ENCODE data around the gene SMIM10L1.

SMIM10L1 gene

GRCh38 chr12:11174022-11174421 lies 3.0 kb downstream of the SMIM10L1 start:
- in situ Hi-C loops (cut with MboI; ENCODE audit: low sequenced_read_pairs, unreplicated experiment): no loop called here
- TF ChIP-seq, protein P1, sequence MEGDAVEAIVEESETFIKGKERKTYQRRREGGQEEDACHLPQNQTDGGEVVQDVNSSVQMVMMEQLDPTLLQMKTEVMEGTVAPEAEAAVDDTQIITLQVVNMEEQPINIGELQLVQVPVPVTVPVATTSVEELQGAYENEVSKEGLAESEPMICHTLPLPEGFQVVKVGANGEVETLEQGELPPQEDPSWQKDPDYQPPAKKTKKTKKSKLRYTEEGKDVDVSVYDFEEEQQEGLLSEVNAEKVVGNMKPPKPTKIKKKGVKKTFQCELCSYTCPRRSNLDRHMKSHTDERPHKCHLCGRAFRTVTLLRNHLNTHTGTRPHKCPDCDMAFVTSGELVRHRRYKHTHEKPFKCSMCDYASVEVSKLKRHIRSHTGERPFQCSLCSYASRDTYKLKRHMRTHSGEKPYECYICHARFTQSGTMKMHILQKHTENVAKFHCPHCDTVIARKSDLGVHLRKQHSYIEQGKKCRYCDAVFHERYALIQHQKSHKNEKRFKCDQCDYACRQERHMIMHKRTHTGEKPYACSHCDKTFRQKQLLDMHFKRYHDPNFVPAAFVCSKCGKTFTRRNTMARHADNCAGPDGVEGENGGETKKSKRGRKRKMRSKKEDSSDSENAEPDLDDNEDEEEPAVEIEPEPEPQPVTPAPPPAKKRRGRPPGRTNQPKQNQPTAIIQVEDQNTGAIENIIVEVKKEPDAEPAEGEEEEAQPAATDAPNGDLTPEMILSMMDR (IDR thresholded peaks at IDR 0.05; ENCODE audit: borderline replicate concordance, control extremely low read depth, extremely low read depth, insufficient read depth, missing control alignments): no peak
- no peak for DNase-seq (ENCODE audit: low spot score)

GRCh38 chr12:11178250-11178649 lies 7.3 kb downstream of the SMIM10L1 start:
- TF ChIP-seq, protein P1 (IDR thresholded peaks at IDR 0.05; ENCODE audit: borderline replicate concordance, control extremely low read depth, extremely low read depth, insufficient read depth, missing control alignments): no peak
- in situ Hi-C loops (cut with MboI; ENCODE audit: low sequenced_read_pairs, unreplicated experiment): no loop called here
- DNase-seq (ENCODE audit: low spot score): no peak

GRCh38 chr12:11182529-11182928 lies 11.5 kb downstream of the SMIM10L1 start:
- in situ Hi-C loops (cut with MboI; ENCODE audit: low sequenced_read_pairs, unreplicated experiment): no loop called here
- DNase-seq (ENCODE audit: low spot score): no peak
- TF ChIP-seq, protein P1 (IDR thresholded peaks at IDR 0.05; ENCODE audit: borderline replicate concordance, control extremely low read depth, extremely low read depth, insufficient read depth, missing control alignments): no peak

- TF ChIP-seq, protein P1 (IDR thresholded peaks at IDR 0.05; ENCODE audit: borderline replicate concordance, control extremely low read depth, extremely low read depth, insufficient read depth, missing control alignments): no peak
- in situ Hi-C loops (cut with MboI; ENCODE audit: low sequenced_read_pairs, unreplicated experiment): no loop called here
- no peak for DNase-seq (ENCODE audit: low spot score)
Measured at GRCh38 chr12:11183011-11183410, 12.0 kb downstream of the SMIM10L1 start.

GRCh38 chr12:11186837-11187236 lies 15.8 kb downstream of the SMIM10L1 start, which contains the start of gene TAS2R42:
TAS2R42 (minus strand) TSS chr12:11186937; CDS start chr12:11186937, 0 bp downstream.
- TF ChIP-seq, protein P1 (IDR thresholded peaks at IDR 0.05; ENCODE audit: borderline replicate concordance, control extremely low read depth, extremely low read depth, insufficient read depth, missing control alignments): no peak
- DNase-seq (ENCODE audit: low spot score): no peak
- in situ Hi-C loops (cut with MboI; ENCODE audit: low sequenced_read_pairs, unreplicated experiment): no loop called here

GRCh38 chr12:11202811-11203210 lies 31.8 kb downstream of the SMIM10L1 start:
- in situ Hi-C loops (cut with MboI; ENCODE audit: low sequenced_read_pairs, unreplicated experiment): no loop called here
- no peak for DNase-seq (ENCODE audit: low spot score)
- TF ChIP-seq, protein P1 (IDR thresholded peaks at IDR 0.05; ENCODE audit: borderline replicate concordance, control extremely low read depth, extremely low read depth, insufficient read depth, missing control alignments): no peak

GRCh38 chr12:11204173-11204572 lies 33.2 kb downstream of the SMIM10L1 start:
- in situ Hi-C loops (cut with MboI; ENCODE audit: low sequenced_read_pairs, unreplicated experiment): no loop called here
- TF ChIP-seq, protein P1 (IDR thresholded peaks at IDR 0.05; ENCODE audit: borderline replicate concordance, control extremely low read depth, extremely low read depth, insufficient read depth, missing control alignments): no peak
- no peak for DNase-seq (ENCODE audit: low spot score)
